Thyroid gland (tissue), 4 donors: ENCODE data around the gene HIPK2.

ENCODE experiments used
- POLR2A ChIP-seq, 2 donors: fragments of 450-650 bp; IDR thresholded peaks; one replicate each; pipeline ENCODE4 v1.6.1; 2017; ENCODE audit warnings: antibody characterized with exemption in 2 of 2, mild to moderate bottlenecking in 2 of 2, moderate library complexity in 1 of 2
- TF ChIP-seq, protein P1 (sequence below), 6 experiments: fragments of 200-600 bp in 3 of 6; fragments of 450-650 bp in 3 of 6; sonication (generic) in 3 of 6; IDR thresholded peaks; one replicate each; pipeline ENCODE4 v1.5.1; 2016 to 2019; ENCODE audit warnings: antibody characterized with exemption in 6 of 6, mild to moderate bottlenecking in 2 of 6, inconsistent platforms in 1 of 6, moderate library complexity in 1 of 6

DNA sequence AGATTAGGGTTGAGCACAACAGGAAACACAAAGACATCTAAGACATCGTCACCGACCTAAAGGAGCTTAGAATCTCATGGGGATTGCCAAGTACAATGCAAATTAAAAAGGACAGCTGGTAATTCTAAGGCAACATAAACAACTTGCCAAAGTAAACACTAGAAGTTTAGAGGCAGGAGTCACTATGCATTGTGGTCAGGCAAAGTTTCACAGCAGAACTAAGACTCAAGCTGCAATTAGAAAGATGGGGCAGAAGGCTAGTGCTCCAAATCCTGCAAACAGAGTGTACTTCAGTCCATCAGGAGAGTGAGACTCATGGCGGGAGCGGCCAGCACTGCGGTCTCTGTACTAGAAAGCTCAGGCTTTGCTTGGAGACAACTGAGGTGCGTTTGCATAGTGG, 52.7 kb downstream of the HIPK2 start:
- TF ChIP-seq, protein P1, sequence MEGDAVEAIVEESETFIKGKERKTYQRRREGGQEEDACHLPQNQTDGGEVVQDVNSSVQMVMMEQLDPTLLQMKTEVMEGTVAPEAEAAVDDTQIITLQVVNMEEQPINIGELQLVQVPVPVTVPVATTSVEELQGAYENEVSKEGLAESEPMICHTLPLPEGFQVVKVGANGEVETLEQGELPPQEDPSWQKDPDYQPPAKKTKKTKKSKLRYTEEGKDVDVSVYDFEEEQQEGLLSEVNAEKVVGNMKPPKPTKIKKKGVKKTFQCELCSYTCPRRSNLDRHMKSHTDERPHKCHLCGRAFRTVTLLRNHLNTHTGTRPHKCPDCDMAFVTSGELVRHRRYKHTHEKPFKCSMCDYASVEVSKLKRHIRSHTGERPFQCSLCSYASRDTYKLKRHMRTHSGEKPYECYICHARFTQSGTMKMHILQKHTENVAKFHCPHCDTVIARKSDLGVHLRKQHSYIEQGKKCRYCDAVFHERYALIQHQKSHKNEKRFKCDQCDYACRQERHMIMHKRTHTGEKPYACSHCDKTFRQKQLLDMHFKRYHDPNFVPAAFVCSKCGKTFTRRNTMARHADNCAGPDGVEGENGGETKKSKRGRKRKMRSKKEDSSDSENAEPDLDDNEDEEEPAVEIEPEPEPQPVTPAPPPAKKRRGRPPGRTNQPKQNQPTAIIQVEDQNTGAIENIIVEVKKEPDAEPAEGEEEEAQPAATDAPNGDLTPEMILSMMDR (IDR thresholded peaks at IDR 0.05), result no peak
- no peak for TF ChIP-seq POLR2A (IDR thresholded peaks at IDR 0.05)
